AG04450 (cell line): Measurements from ENCODE around the gene HID1. TPM values are rescaled to one million over a fixed set of nuclear protein-coding genes. Genes with fewer than 3 reads are reported as not detected.
"Not testable (repeated sequence)": the region's sequence is repeated elsewhere in the genome, so short reads cannot be mapped to it uniquely, and the experiment has no call there.

Experiments
- CTCF ChIA-PET: fragments of 300-600, 350-600 bp; formaldehyde crosslinking; extraction: SDS; loops from one replicate; lab custom pipeline; 2022; ENCODE audit warnings: antibody characterized with exemption, inconsistent platforms; lab: Charles Lee
- POLR2A ChIA-PET: fragments of 350-600 bp; formaldehyde crosslinking; extraction: SDS; loops from one replicate; lab custom pipeline; 2021; ENCODE audit warnings: antibody characterized with exemption, inconsistent platforms; lab: Yijun Ruan, JAX
- DNase-seq: peaks from one replicate; pipeline ENCODE4 v3.0.0-alpha.2; 2011; ENCODE audit warnings: low read depth, low spot score
- H3K27ac ChIP-seq: one replicate; pipeline ENCODE4 v1.5.1; 2012; ENCODE audit warnings: low read depth, low read length, control low read depth
- H3K27me3 ChIP-seq: one replicate; pipeline ENCODE4 v1.6.0; 2012; ENCODE audit warnings: low read length; ENCODE audit not compliant: control insufficient read depth, insufficient read depth
- H3K4me3 ChIP-seq: 2 replicates; pipeline ENCODE4 v1.5.1; 2011; ENCODE audit warnings: mild to moderate bottlenecking, low read depth, low read length, control low read depth
- H3K9me3 ChIP-seq: 2 replicates; pipeline ENCODE4 v1.5.1; 2012; ENCODE audit warnings: low read length; ENCODE audit not compliant: control insufficient read depth, insufficient read depth
- polyA plus RNA-seq: library from polyadenylated mRNA; depleted of rRNA; stranded (reverse); fragments of >200 nt; gene quantifications from 2 replicates; pipeline ENCODE4 v1.2.3, GENCODE V29; 2011
- TF ChIP-seq, protein P1 (sequence below): IDR thresholded peaks from 2 replicates; pipeline ENCODE4 v1.5.1; 2011; ENCODE audit warnings: low read depth, low read length, control low read depth, inconsistent platforms

The HID1 gene
- polyA plus RNA-seq, 1 experiment, result 1.8 TPM

GRCh38 chr17:74986206-74986576 is 13.6 kb upstream of the HID1 start:
- Histone ChIP-seq H3K4me3 (no peak overlapping the region), H3K27me3 (no peaks in the 10 kb centered on the region), H3K27ac (no peak overlapping the region), H3K9me3 (no peaks in the 10 kb centered on the region; the same call in 1 of the 2 replicates)
- CTCF ChIA-PET, result interaction anchor here (1.1 kb wide), 1 partner anchor 11 kb away, joined by 3 read pairs; no protein-coding TSS in a partner anchor
- POLR2A ChIA-PET, result interaction anchor here (0.7 kb wide), 1 partner anchor 131 kb away, joined by 4 read pairs; no protein-coding TSS in a partner anchor
- TF ChIP-seq, protein P1, sequence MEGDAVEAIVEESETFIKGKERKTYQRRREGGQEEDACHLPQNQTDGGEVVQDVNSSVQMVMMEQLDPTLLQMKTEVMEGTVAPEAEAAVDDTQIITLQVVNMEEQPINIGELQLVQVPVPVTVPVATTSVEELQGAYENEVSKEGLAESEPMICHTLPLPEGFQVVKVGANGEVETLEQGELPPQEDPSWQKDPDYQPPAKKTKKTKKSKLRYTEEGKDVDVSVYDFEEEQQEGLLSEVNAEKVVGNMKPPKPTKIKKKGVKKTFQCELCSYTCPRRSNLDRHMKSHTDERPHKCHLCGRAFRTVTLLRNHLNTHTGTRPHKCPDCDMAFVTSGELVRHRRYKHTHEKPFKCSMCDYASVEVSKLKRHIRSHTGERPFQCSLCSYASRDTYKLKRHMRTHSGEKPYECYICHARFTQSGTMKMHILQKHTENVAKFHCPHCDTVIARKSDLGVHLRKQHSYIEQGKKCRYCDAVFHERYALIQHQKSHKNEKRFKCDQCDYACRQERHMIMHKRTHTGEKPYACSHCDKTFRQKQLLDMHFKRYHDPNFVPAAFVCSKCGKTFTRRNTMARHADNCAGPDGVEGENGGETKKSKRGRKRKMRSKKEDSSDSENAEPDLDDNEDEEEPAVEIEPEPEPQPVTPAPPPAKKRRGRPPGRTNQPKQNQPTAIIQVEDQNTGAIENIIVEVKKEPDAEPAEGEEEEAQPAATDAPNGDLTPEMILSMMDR, result no peak
- DNase-seq, result no peak

GRCh38 chr17:74982663-74983313 is 10.2 kb upstream of the HID1 start:
- CTCF ChIA-PET, result interaction anchor here (0.6 to 1.7 kb wide), 5 partner anchors 21 to 132 kb away, joined by 3 to 10 read pairs (median 5); partner anchors contain the start of gene MRPL58
- not testable (repeated sequence) for H3K27me3 ChIP-seq, DNase-seq, H3K9me3 ChIP-seq
- Histone ChIP-seq H3K4me3 (peak overlapping the region; percentile 72), H3K27ac (peak overlapping the region; percentile 11)
- POLR2A ChIA-PET, result interaction anchor here (2.1 kb wide), 1 partner anchor 30 kb away, joined by 4 read pairs; the partner anchor contains the start of gene MRPL58

- Histone ChIP-seq H3K27ac (peak overlapping the region; percentile 11), H3K9me3 (no peaks in the 10 kb centered on the region), H3K4me3 (peak overlapping the region; percentile 72), H3K27me3 (peaks cover 3% of the 10 kb centered on the region)
- ChIA-PET POLR2A (interaction anchor here (2.1 kb wide), 1 partner anchor 31 kb away, joined by 4 read pairs; the partner anchor contains the start of gene MRPL58), CTCF (interaction anchor here (0.6 to 1.7 kb wide), 3 partner anchors 20 to 31 kb away, joined by 3 to 8 read pairs (median 5); partner anchors contain the start of gene MRPL58)
- TF ChIP-seq, protein P1, result no peak
- no peak for DNase-seq
These were observed 9.6 kb upstream of the HID1 start for GRCh38 chr17:74981979-74982662.

DNA sequence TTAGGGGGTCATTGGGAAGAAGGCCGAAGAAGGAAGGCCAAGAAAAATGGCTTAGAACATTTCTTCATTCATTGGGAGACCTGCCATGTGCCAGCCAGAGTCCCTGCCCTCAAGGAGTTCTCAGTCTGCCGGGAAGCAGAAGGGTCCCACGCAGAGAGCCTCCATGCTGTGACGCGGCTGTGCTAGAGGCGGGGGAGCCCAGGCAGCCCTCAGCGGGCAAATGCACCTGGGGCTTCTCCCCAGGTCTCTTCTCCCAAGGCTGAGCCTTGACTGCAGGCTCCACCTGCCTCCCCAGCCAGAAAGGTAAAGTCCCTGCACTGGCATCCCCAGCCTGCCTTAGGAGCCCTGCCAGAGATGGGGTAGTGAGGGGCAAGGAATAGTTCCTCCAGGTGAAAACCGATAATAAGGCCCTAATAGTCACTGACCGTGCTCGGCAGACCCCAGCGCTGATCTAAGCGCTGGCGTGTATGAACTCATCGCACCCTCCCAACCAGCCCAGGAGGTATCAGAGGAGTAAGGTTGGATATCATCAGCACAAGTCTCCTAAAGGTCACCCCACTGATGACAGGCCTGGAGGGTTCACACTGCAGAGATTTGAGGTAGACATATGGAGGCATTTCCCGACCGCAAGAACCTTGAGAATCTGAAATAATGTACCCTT is 8.9 kb upstream of the HID1 start:
- TF ChIP-seq, protein P1, result no peak
- no peak for DNase-seq
- Histone ChIP-seq H3K27me3 (peaks cover 3% of the 10 kb centered on the region), H3K4me3 (peak overlapping the region; percentile 72), H3K9me3 (no peaks in the 10 kb centered on the region), H3K27ac (no peak overlapping the region)
- ChIA-PET POLR2A (no interaction called here), CTCF (no interaction called here)

GRCh38 chr17:74979408-74980146 is 7.0 kb upstream of the HID1 start:
- CTCF ChIA-PET, result interaction anchor here (1.0 kb wide), 1 partner anchor 134 kb away, joined by 3 read pairs; no protein-coding TSS in a partner anchor

More at GRCh38 chr17:74979408-74980146, 7.0 kb upstream of the HID1 start:
- TF ChIP-seq, protein P1, result no peak
- POLR2A ChIA-PET, result interaction anchor here (0.6 kb wide), 1 partner anchor 33 kb away, joined by 3 read pairs; no protein-coding TSS in a partner anchor
- Histone ChIP-seq H3K4me3 (no peak overlapping the region), H3K27me3 (peaks cover 7% of the 10 kb centered on the region), H3K27ac (no peak overlapping the region), H3K9me3 (no peaks in the 10 kb centered on the region)
- DNase-seq, result no peak
